AG08396 (cell line): Measurements from ENCODE around the gene RNU6-9.

Source experiments
- DNase-seq: peaks from one replicate; pipeline ENCODE4 v3.0.0; 2012; ENCODE audit warnings: low spot score, mixed read lengths

RNU6-9 gene

DNA sequence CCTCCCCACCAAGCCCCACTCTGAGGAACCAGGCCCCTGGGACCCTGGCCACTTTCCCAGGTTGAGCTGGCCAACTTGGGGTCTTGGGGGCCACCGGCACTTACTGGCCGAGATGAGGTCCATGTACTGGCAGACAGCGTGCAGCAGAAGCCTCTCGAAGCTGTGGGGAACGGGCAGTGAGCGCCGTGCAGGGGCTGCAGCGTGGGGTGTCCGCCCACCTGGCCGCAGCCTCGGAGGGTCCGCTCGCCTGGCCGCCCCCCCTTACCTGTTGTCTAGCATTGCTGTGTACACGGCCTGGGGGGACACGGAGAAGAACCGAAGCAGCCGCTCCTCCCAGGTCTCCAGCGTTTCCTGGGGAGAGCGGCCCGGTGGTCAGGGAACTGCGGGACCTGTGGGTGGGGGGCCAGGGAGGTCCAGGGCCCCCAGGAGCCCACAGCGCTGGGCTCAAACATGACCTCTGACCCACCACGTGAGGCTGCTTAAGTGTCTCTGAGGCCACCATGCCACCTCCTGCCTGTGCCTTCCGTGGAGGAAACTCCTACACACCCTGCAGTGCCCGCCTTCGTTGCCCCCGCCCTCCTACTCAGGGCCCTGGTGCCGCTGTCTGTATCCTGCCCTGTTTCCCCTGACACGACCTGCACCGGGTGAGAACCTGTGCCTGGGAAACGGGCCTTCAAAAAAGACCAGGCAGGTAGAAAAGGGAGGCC lies 6.2 kb downstream of the RNU6-9 start:
- no peak for DNase-seq

DNA sequence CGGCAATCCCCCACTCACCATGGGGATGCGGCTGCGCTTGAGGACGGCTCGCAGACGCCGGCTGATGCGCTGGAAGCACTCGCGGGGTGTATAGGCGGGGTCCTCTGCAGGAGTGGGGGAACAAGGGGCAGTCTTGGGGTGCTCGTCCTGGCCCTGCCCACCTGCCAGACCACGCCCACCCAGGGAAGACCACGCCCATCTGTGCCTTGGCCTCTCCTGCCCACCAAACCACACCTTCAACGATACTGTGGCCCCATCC lies 6.7 kb downstream of the RNU6-9 start:
- no peak for DNase-seq

DNA sequence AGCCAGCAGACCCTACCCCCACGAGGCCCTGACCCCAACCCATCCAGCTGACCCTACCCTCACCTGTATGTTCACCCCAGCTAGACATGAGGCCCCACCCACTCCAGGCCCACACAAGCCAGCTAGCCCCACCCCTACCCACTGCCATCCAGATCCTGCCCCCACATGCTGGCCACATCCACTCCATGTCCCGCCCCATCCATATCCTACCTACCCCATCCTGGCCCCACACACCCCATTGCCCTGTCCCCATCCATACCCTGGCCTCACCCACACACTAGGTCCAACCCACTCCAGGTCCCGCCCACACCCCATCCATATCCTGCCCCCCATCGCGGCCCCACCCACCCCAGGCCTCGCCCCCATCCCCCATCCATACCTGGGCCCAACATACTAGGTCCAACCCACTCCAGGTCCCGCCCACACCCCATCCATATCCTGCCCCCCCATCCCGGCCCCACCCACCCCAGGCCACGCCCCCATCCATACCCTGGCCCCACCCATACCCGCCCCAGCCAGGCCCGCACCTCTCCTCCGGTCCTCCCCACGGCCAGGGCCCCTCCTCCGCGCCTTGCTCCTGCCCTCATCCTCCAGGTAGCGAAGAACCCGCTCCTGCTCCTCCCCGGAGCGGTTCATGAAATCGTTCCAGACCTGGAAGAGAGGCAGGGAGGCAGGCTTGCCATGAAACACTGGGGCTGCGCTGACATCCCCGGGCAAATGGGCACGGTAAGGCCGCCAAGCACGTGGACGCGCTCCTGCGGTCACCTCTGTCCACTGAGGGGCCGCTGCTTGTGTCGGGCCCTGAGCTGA lies 7.2 kb downstream of the RNU6-9 start:
- DNase-seq, result no peak

DNA sequence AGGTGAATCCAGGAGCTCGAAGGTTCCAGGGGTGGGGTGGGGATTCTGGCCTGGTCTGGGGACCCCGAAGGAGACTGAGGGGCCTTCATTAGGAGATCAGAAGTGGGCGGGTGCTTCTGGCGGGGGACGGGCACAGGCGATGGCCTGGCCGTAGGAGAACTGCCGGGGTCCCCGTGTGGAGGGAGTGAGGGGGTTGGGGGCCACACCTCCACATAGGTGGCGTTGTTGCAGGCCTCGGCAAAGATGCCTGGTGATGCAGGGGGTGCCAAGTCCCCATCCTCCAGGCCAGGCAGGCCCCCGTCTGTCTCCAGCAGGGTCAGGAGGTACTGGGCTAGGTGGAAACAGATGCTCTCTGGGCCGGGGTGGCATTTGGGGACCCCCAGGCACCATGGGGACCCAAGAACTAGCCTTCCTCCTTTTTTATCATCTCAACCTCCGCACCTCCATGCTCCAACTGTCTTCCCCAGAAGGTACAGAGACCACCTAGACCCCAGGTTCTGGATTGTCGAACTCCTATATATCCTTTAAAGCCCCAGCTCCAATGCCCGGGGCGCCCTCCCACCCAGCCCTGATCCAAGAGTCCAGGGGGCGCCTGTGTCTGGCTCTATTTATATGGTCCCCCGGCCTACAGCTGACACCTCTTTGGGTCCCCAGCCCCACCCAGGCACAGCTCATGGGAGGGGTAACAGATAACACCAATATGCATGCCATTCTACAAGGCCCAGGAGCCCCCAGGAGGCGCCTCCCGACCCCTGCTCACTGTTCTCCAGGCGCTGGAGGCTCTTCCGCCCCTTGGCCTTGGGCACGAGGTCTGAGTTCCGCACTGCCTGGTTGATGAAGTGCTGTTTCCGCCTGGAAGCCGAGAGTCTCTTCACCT lies 8.2 kb downstream of the RNU6-9 start:
- no peak for DNase-seq

DNA sequence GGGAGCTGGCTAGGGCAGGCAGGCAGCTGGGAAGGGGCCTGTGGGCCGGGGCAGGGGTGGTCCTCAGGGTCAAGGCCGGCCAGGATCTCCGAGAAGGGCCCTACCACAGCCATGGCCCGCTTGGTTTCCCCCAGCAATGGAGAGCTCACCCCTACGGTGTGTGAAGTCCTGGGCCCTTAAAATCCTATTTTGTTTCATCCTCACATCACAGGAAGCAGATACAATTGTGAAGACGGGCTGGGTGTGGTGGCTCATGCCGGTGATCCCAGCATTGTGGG lies 8.7 kb downstream of the RNU6-9 start:
- no peak for DNase-seq

DNA sequence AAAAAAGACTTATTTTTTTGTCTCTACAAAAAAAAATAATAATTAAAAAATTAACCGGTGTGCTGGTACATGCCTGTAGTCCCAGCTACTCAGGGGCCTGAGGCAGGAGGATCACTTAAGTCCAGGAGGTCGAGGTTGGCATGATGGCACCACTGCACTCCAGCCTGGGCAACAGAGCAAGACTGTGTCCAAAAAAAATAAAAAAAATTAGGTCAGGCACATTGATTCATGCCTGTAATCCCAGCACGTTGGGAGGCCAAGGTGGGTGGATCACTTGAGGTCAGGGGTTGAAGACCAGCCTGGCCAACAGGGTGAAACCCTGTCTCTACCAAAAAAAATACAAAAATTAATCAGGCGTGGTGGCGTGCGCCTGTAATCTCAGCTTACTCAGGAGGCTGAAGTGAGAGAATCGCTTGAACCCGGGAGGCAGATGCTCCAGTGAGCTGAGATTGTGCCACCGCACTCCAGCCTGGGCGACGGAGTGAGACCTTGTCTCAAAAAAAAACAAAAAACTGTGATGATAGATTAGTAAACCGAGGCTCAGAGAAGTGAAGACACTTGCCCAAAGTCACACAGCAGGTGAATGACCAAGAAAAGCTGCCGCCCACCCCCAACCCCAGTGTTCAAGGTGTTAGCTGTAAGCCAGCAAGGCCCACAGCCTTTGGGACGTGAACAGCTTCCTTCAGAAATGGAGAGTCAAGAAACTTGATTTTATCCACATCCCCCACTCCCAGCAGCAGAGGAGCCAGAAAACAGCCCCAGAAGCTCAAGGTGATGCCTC lies 9.4 kb downstream of the RNU6-9 start:
- DNase-seq, result no peak

DNA sequence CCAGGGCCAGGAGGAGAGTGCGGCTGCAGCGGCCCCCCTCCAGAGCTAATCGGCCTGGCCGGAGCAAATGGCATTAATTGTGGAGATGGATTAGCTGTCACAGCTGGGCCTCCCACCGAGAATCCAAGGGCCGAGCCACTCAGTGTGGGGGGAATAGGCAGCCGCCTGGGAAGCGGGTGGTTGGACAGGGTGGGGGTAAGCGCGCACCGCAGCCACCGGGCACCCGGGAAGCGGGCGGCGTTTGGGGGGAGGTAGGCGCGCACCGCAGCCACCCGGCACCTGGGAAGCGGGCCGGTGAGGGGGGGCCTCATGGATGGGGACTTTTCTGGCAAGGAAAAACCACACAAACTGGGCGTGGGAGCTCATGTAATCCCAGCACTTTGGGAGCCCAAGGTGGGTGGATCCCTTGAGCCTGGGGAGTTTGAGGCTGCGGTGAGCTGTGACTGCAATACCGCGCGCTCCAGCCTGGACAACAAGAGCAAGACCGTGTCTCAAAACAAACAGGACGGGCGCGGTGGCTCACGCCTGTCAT lies 10.0 kb downstream of the RNU6-9 start:
- no peak for DNase-seq

- no peak for DNase-seq
These were observed 11.3 kb downstream of the RNU6-9 start for GRCh38 chr19:904545-904944.

DNA sequence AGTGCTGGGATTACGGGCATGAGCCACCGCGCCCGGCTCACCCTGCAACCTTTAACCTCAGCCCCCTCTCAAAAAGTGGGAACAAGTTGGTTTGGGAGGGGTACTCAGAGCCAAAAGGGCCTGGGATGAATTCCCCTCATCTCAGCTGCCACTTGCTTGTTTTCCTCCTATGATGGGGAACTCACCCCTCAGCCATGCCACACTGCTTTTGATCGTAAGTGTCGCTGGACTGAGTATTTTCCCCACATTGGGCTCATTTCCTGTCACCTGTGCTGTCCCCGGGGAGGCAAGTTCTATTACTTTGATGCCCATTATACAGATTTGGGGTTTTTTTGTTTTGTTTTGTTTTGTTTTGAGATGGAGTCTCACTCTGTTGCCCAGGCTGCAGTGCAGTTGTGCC lies 13.2 kb downstream of the RNU6-9 start:
- DNase-seq, result no peak

GRCh38 chr19:907183-907853 lies 14.0 kb downstream of the RNU6-9 start:
- DNase-seq, result no peak

DNA sequence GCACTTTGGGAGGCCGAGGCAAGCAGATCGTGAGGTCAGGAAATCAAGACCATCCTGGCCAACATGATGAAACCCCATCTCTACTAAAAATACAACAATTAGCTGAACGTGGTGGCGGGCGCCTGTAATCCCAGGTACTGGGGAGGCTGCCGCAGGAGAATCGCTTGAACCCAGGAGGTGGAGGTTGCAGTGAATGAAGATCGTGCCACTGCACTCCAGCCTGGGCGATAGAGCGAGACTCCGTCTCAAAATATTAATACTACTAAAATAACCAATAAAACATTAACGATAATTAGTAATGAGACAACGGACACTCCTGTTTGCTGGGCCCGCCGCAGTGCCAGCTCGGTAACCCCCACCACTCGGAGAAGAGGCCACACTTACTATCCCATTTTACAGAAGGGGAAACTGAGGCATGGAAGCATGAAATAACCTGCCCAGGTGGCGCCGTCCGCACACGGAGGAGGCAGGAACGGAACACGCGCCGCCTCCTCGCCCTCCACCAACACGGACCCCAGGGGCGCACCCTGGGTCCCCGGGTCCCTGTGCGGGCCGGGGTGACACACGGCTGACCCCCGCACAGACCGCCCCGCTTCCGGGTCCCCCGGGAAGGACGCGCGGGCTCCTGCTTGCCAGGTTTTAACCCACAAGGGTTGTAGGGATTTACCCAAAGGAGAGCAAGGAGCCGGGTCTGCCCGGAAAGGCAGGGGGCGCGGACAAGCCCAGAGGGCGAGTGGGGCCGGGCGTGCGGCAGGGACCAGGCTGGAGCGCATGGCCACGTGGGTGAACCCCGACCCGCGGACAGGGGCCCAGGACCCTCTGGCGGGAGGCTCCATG lies 18.1 kb downstream of the RNU6-9 start:
- no peak for DNase-seq

- DNase-seq, result no peak
These were observed 19.1 kb downstream of the RNU6-9 start for GRCh38 chr19:912181-913079.

DNA sequence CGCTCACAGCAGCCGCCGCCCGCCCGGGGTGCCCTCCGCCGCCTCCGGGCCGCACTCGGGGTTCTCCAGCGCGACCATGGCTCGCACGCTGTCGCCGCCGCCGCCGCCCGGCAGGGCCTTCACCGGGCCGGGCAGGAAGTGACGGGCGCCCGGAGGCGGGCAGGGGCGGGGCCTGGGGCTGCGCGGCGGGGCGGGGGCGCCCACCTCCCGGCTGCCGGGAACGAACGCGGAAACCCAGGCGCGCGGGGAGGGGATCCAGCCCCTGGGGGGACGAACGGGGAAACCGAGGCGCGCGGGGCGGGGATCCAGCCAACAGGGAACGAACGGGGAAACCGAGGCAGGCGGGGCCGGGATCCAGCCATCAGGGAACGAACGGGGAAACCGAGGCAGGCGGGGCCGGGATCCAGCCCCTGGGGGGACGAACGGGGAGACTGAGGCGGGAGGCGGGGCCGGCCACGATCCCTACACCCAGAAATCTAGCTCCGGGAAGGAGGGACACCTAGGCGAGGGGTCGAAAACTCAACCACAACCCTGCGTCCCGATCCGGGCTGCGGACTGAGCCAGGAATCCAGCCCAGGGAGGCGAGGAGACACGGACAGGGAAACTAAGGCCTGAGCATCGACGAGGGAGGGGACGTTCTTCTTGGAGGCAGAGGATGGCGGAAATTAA lies 19.9 kb downstream of the RNU6-9 start, which contains the start of gene R3HDM4:
TSS of gene R3HDM4 (minus strand) at position 140 of the 669 bp plus-strand sequence. CDS start at position 78, 62 bp downstream.
- peak; percentile 96 for DNase-seq

DNA sequence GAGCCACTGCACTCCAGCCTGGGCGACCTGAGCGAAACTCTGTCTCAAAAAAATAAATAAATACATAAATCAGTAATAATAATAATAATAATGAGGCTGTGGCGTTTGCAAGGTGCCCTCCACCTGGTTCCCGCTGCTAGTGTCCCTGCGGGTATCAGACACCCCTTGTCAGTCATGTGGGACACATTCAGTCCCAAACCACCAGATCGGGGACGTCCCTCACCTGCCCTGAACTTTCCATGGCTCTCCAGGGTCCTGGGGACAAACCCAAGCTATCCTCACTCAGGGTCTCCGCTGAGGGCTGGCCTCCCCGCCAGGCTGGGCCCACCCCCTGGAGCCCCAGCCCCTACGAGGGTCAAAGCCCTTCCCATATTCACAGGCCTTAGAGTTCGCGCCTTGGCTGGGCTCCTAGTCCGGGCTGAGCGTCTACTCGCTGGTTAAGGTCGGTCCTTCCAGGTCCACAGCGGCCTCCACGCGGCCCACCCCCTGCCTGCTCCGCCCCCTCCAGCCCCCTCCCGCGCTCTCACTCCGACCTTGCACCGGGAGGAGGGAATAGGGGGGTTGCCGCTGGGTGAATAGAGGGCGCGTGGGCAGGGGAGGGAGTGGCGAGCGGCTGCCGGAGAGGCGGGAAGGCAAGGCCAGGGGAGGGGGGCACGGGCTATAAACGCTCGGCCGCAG lies 23.5 kb downstream of the RNU6-9 start:
- no peak for DNase-seq

DNA sequence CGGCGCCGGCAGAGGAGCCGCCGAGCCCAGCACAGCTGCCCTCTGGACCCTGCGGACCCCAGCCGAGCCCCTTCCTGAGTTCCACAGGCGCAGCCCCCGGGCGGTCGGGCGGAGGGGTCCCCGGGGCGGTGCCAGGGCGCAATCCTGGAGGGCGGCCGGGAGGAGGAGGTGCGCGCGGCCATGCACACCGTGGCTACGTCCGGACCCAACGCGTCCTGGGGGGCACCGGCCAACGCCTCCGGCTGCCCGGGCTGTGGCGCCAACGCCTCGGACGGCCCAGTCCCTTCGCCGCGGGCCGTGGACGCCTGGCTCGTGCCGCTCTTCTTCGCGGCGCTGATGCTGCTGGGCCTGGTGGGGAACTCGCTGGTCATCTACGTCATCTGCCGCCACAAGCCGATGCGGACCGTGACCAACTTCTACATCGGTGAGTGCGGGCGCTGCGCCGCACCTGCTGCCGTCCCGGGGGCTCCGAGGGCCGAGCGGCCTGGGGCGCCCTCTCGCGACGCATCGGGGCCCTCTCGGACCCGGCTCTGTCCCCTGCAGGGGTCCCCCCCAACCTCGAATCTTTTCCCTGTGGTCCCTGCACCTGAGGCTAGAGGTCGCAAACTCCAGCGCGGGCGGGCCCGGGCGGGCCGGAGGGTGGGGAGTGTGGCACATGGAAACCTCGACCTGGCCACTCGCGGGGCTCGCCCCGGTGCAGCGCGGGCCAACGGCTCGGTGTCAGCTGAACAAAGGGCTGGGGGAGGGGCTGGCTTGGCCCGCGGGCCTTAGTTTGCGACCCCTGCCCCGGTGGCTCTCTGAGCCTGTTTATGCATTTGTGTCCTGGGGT lies 24.3 kb downstream of the RNU6-9 start, which contains the start of gene KISS1R:
TSS of gene KISS1R (plus strand) at position 11 of the 829 bp plus-strand sequence. CDS start at position 181, 170 bp downstream.
- DNase-seq, result peak; percentile 59

GRCh38 chr19:918152-918437 lies 24.8 kb downstream of the RNU6-9 start:
- DNase-seq, result no peak

GRCh38 chr19:918481-919198 lies 25.4 kb downstream of the RNU6-9 start:
- no peak for DNase-seq
